Large intestine (tissue), 12 donors: Measurements from ENCODE around the gene KCMF1. TPM values are rescaled to one million over a fixed set of nuclear protein-coding genes. Genes with fewer than 3 reads are reported as not detected.
A peak's percentile ranks its signal among the peaks of the same experiment; 100 is the strongest.

ENCODE experiments used
- DNase-seq, 2 donors: peaks; one replicate each; pipeline versions ENCODE4 v3.0.0 to v3.0.0-alpha.2; 2013
- H3K27ac ChIP-seq: one replicate; pipeline ENCODE4 v1.5.1; 2013; ENCODE audit warnings: low read length
- H3K27me3 ChIP-seq: 2 replicates; pipeline ENCODE4 v1.6.1; 2013; ENCODE audit warnings: low read length; ENCODE audit not compliant: control insufficient read depth, insufficient read depth
- H3K36me3 ChIP-seq: 2 replicates; pipeline ENCODE4 v1.6.1; 2013; ENCODE audit warnings: low read length; ENCODE audit not compliant: control insufficient read depth, insufficient read depth
- H3K4me1 ChIP-seq: one replicate; pipeline ENCODE4 v1.6.1; 2013; ENCODE audit warnings: low read length; ENCODE audit not compliant: control insufficient read depth, insufficient read depth
- H3K4me3 ChIP-seq: one replicate; pipeline ENCODE4 v1.5.1; 2013; ENCODE audit warnings: low read length
- H3K9me3 ChIP-seq: one replicate; pipeline ENCODE4 v1.6.1; 2013; ENCODE audit warnings: mild to moderate bottlenecking, low read depth, low read length, moderate library complexity; ENCODE audit not compliant: control insufficient read depth
- whole genome bisulfite sequencing: methylation state at CpG from one replicate; pipeline ENCODE4 v1.1.5; 2013; ENCODE audit warnings: low lambda C conversion rate; ENCODE audit not compliant: insufficient coverage; 5-methylcytosine and 5-hydroxymethylcytosine counted together
- long read RNA-seq, 11 donors: transcript quantifications; one replicate each; lab custom pipeline, GENCODE V29; 2026
- polyA plus RNA-seq: library from polyadenylated mRNA; unstranded; fragments of 120-200 nt; gene quantifications from one replicate; pipeline ENCODE4 v1.2.1, GENCODE V29; 2013

Gene KCMF1
- polyA plus RNA-seq = 39.2 TPM
- long read RNA-seq, donor 1, full-length matches to known transcripts = 5 of 5 reads
- long read RNA-seq, donor 1, partial matches to known transcripts = 0 of 5 reads
- long read RNA-seq, donor 1, other reads (novel, unspliced or antisense) = 0 of 5 reads
- long read RNA-seq, donor 2, full-length matches to known transcripts = 14 of 25 reads
- long read RNA-seq, donor 2, partial matches to known transcripts = 11 of 25 reads
- long read RNA-seq, donor 2, other reads (novel, unspliced or antisense) = 0 of 25 reads
- long read RNA-seq, donor 3 = 0 reads
- long read RNA-seq, donor 4, full-length matches to known transcripts = 2 of 2 reads
- long read RNA-seq, donor 4, partial matches to known transcripts = 0 of 2 reads
- long read RNA-seq, donor 4, other reads (novel, unspliced or antisense) = 0 of 2 reads
- long read RNA-seq, donor 5, full-length matches to known transcripts = 4 of 4 reads
- long read RNA-seq, donor 5, partial matches to known transcripts = 0 of 4 reads
- long read RNA-seq, donor 5, other reads (novel, unspliced or antisense) = 0 of 4 reads
- long read RNA-seq, donor 6, full-length matches to known transcripts = 12 of 43 reads
- long read RNA-seq, donor 6, partial matches to known transcripts = 31 of 43 reads
- long read RNA-seq, donor 6, other reads (novel, unspliced or antisense) = 0 of 43 reads
- long read RNA-seq, donor 7, full-length matches to known transcripts = 2 of 11 reads
- long read RNA-seq, donor 7, partial matches to known transcripts = 9 of 11 reads
- long read RNA-seq, donor 7, other reads (novel, unspliced or antisense) = 0 of 11 reads
- long read RNA-seq, donor 8, full-length matches to known transcripts = 10 of 15 reads
- long read RNA-seq, donor 8, partial matches to known transcripts = 5 of 15 reads
- long read RNA-seq, donor 8, other reads (novel, unspliced or antisense) = 0 of 15 reads
- long read RNA-seq, donor 9, full-length matches to known transcripts = 7 of 14 reads
- long read RNA-seq, donor 9, partial matches to known transcripts = 7 of 14 reads
- long read RNA-seq, donor 9, other reads (novel, unspliced or antisense) = 0 of 14 reads
- long read RNA-seq, donor 10, full-length matches to known transcripts = 5 of 10 reads
- long read RNA-seq, donor 10, partial matches to known transcripts = 5 of 10 reads
- long read RNA-seq, donor 10, other reads (novel, unspliced or antisense) = 0 of 10 reads
- long read RNA-seq, donor 11, full-length matches to known transcripts = 7 of 7 reads
- long read RNA-seq, donor 11, partial matches to known transcripts = 0 of 7 reads
- long read RNA-seq, donor 11, other reads (novel, unspliced or antisense) = 0 of 7 reads

- H3K9me3 ChIP-seq = no peaks in the 10 kb centered on the region
- H3K4me3 ChIP-seq = peak within 1 kb of the TSS; percentile 83
- peaks cover 14% of the 10 kb centered on the region for H3K4me1 ChIP-seq
- peaks cover 6% of the 10 kb centered on the region for H3K36me3 ChIP-seq
- H3K27ac ChIP-seq = peak within 1 kb of the TSS; percentile 93
- no peaks in the 10 kb centered on the region for H3K27me3 ChIP-seq
- no CpG with 5 or more reads among the region's 102 CpGs for WGBS
- peak; percentile 72 to 84 for DNase-seq
Measured at GRCh38 chr2:84970868-84971509, at the start of gene KCMF1. Gene KCMF1 (plus strand): TSS chr2:84971161. CDS start chr2:84971452, 291 bp downstream.

- Histone ChIP-seq H3K36me3 (no peaks in the 10 kb centered on the region), H3K27ac (no peak overlapping the region), H3K4me3 (no peak overlapping the region), H3K27me3 (no peaks in the 10 kb centered on the region), H3K4me1 (peaks cover 18% of the 10 kb centered on the region), H3K9me3 (no peaks in the 10 kb centered on the region)
- DNase-seq = no peak
Measured at GRCh38 chr2:84923009-84923408, 48.0 kb upstream of the KCMF1 start.

- WGBS = no CpG with 5 or more reads among the region's 9 CpGs
- Histone ChIP-seq H3K36me3 (no peaks in the 10 kb centered on the region), H3K4me3 (no peak overlapping the region), H3K9me3 (no peaks in the 10 kb centered on the region), H3K27me3 (no peaks in the 10 kb centered on the region), H3K4me1 (peaks cover 18% of the 10 kb centered on the region), H3K27ac (no peak overlapping the region)
- no peak for DNase-seq
Measured at GRCh38 chr2:84924173-84925106, 46.5 kb upstream of the KCMF1 start.

GRCh38 chr2:84925336-84925723, 45.6 kb upstream of the KCMF1 start:
- Histone ChIP-seq H3K4me3 (no peak overlapping the region), H3K27ac (no peak overlapping the region)
- DNase-seq = no peak

GRCh38 chr2:84925724-84926376, 45.1 kb upstream of the KCMF1 start:
- WGBS = no CpG with 5 or more reads among the region's 34 CpGs
- Histone ChIP-seq H3K9me3 (no peaks in the 10 kb centered on the region), H3K4me1 (peaks cover 14% of the 10 kb centered on the region), H3K27ac (no peak overlapping the region), H3K36me3 (no peaks in the 10 kb centered on the region), H3K27me3 (no peaks in the 10 kb centered on the region), H3K4me3 (peak overlapping the region; percentile 2)
- peak; percentile 95 for DNase-seq

More at GRCh38 chr2:84925336-84925723, 45.6 kb upstream of the KCMF1 start:
- H3K9me3 ChIP-seq = no peaks in the 10 kb centered on the region
- no CpG with 5 or more reads among the region's 2 CpGs for WGBS
- no peaks in the 10 kb centered on the region for H3K27me3 ChIP-seq
- no peaks in the 10 kb centered on the region for H3K36me3 ChIP-seq
- H3K4me1 ChIP-seq = peaks cover 15% of the 10 kb centered on the region

GRCh38 chr2:84927275-84927627, 43.7 kb upstream of the KCMF1 start:
- H3K36me3 ChIP-seq = no peaks in the 10 kb centered on the region
- no peaks in the 10 kb centered on the region for H3K9me3 ChIP-seq
- peaks cover 14% of the 10 kb centered on the region for H3K4me1 ChIP-seq
- no peak for DNase-seq
- no peak overlapping the region for H3K27ac ChIP-seq
- 26% methylated on average over 2 of the region's 3 CpGs for WGBS
- no peaks in the 10 kb centered on the region for H3K27me3 ChIP-seq
- no peak overlapping the region for H3K4me3 ChIP-seq

GRCh38 chr2:84931384-84931821, 39.6 kb upstream of the KCMF1 start:
- WGBS = 71% methylated on average over 1 of the region's 1 CpG

GRCh38 chr2:84938194-84938879, 32.6 kb upstream of the KCMF1 start:
- 100% methylated on average over 1 of the region's 5 CpGs for WGBS
- H3K27ac ChIP-seq = no peak overlapping the region
- peaks cover 5% of the 10 kb centered on the region for H3K4me1 ChIP-seq
- H3K4me3 ChIP-seq = no peak overlapping the region
- no peaks in the 10 kb centered on the region for H3K9me3 ChIP-seq
- H3K27me3 ChIP-seq = no peaks in the 10 kb centered on the region
- DNase-seq = no peak
- H3K36me3 ChIP-seq = no peaks in the 10 kb centered on the region

More at GRCh38 chr2:84931384-84931821, 39.6 kb upstream of the KCMF1 start:
- DNase-seq = no peak
- Histone ChIP-seq H3K27me3 (no peaks in the 10 kb centered on the region), H3K9me3 (no peaks in the 10 kb centered on the region), H3K27ac (no peak overlapping the region), H3K36me3 (no peaks in the 10 kb centered on the region), H3K4me1 (peaks cover 5% of the 10 kb centered on the region), H3K4me3 (no peak overlapping the region)
